ENCODE results near the gene SLC25A26.

- TF ChIP-seq CTCF (IDR thresholded peaks at IDR 0.05), result no peak
- TF ChIP-seq POLR2A (IDR thresholded peaks at IDR 0.05), result no peak
- no peak for TF ChIP-seq EP300 (IDR thresholded peaks at IDR 0.05)
These were observed 182.7 kb downstream of the SLC25A26 start for GRCh38 chr3:66403323-66403990.
